Right renal cortex interstitium (tissue), 3 donors: Measurements from ENCODE around the gene ARL6IP4. TPM values are rescaled to one million over a fixed set of nuclear protein-coding genes. Genes with fewer than 3 reads are reported as not detected.
"Not testable (repeated sequence)": the region's sequence is repeated elsewhere in the genome, so short reads cannot be mapped to it uniquely, and the experiment has no call there.

ENCODE experiments used
- DNase-seq, 3 donors: peaks; one replicate each; pipeline ENCODE4 v3.0.0-alpha.2; 2013; ENCODE audit warnings: low read depth in 3 of 3, low spot score in 2 of 3
- polyA plus RNA-seq, 3 donors: library from polyadenylated mRNA; unstranded; fragments of 120-200 nt; gene quantifications; one replicate each; pipeline ENCODE4 v1.2.1, GENCODE V29; 2013; ENCODE audit not compliant: insufficient read length in 3 of 3

The ARL6IP4 gene
- polyA plus RNA-seq: 100 to 1,000 TPM; 165 to 178 (median 173) TPM

- DNase-seq: no peak
Measured at GRCh38 chr12:122980183-122981035, at the start of gene ARL6IP4. ARL6IP4 (plus strand) TSS chr12:122980681; CDS start chr12:122981140, 459 bp downstream.

- no peak for DNase-seq
Measured at GRCh38 chr12:122932207-122932606, 48.3 kb upstream of the ARL6IP4 start.

GRCh38 chr12:122934722-122935121 lies 45.8 kb upstream of the ARL6IP4 start:
- DNase-seq: no peak

- DNase-seq: no peak
Measured at GRCh38 chr12:122935318-122935717, 45.2 kb upstream of the ARL6IP4 start.

- DNase-seq: no peak
Measured at GRCh38 chr12:122937622-122938091, 42.8 kb upstream of the ARL6IP4 start.

GRCh38 chr12:122939125-122939524 lies 41.4 kb upstream of the ARL6IP4 start:
- no peak for DNase-seq

- DNase-seq: not testable (repeated sequence)
Measured at GRCh38 chr12:122941351-122941750, 39.1 kb upstream of the ARL6IP4 start.

- no peak for DNase-seq
Measured at GRCh38 chr12:122942637-122943036, 37.8 kb upstream of the ARL6IP4 start.

GRCh38 chr12:122943196-122943595 lies 37.3 kb upstream of the ARL6IP4 start:
- DNase-seq: no peak

GRCh38 chr12:122944605-122945592 lies 35.6 kb upstream of the ARL6IP4 start:
- no peak for DNase-seq

GRCh38 chr12:122946690-122947341 lies 33.7 kb upstream of the ARL6IP4 start:
- no peak for DNase-seq

- no peak for DNase-seq
Measured at GRCh38 chr12:122947352-122947792, 33.1 kb upstream of the ARL6IP4 start.

GRCh38 chr12:122948605-122949004 lies 31.9 kb upstream of the ARL6IP4 start:
- DNase-seq: no peak

- DNase-seq: no peak
Measured at GRCh38 chr12:122949405-122949804, 31.1 kb upstream of the ARL6IP4 start.

- DNase-seq: no peak
Measured at GRCh38 chr12:122949816-122950675, 30.4 kb upstream of the ARL6IP4 start.

GRCh38 chr12:122951406-122951805 lies 29.1 kb upstream of the ARL6IP4 start:
- no peak for DNase-seq

GRCh38 chr12:122951979-122952892 lies 28.2 kb upstream of the ARL6IP4 start:
- no peak for DNase-seq

- no peak for DNase-seq
Measured at GRCh38 chr12:122955156-122955555, 25.3 kb upstream of the ARL6IP4 start.
